Stimulated activated CD4-positive, alpha-beta T cell treated with anti-CD3 and anti-CD28 coated beads, Interleukin-2, amount 100 ng/mL, for 4 hours (primary cell): ENCODE measurements around the gene SHE.
"Not testable (repeated sequence)": the region's sequence is repeated elsewhere in the genome, so short reads cannot be mapped to it uniquely, and the experiment has no call there.

Source experiments
- DNase-seq: peaks from one replicate; pipeline ENCODE4 v3.0.0-alpha.2; 2020; ENCODE audit warnings: low read depth

Gene SHE

DNA sequence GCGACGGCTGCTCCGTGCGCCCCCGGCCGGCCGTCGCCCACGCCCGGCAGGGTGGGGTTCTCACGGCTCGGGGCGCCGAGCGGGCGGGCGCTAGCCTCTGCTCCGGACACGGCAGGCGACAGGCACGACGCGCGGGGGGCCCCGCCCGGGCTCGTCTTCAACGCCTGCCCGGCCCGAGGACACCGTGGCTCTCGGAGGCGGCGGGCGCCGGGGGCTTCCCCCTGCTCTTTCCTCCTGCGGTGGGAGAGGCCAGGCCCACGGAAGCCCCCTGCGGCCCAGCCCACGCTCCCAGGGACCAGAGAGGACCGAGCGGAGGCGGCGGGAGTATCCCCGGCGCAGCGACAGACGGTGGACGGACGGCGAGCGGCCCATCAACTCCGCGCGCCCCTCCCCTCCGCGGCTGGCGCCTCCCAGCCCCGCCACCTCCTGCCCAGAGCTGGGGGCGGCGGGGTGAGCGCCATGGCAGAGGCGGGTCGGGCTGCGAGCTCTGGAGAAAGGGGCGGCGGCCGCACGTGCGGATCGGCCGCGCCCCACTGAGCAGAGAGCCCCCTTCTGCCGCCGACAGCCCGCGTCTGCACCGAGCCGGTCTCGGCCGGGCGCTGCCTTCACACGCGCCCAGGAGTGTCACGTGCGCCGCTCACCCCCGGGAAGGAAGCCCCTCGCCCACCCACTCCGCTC lies at the start of gene SHE, which contains the start of gene TDRD10:
SHE (minus strand) TSS at position 347 of the 678 bp plus-strand sequence. CDS start 386 bp downstream, outside the sequence.
TDRD10 (plus strand) TSS at position 154 of the 678 bp plus-strand sequence. CDS start 4,685 bp downstream, outside the sequence.
- no peak for DNase-seq

DNA sequence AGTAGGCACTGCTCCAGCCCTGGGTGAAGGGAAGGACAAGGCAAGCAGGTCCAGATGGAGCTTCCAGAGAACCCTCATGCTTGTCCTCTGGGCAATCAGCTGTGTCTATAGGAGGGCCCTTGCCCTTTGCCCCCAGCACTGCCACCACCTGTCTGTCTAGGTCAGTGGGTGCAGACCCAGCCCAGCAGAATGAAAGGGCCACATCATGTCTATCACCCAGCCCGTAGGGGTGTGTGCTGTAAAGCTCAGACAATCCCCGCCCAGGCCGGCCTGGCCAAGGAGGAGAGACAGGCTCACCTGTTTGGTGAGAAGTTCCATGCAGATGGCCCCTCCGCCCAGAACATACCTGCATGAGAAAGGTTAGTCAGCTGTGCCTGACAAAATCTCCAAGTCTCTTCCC lies 49.3 kb upstream of the SHE start:
- DNase-seq = no peak

DNA sequence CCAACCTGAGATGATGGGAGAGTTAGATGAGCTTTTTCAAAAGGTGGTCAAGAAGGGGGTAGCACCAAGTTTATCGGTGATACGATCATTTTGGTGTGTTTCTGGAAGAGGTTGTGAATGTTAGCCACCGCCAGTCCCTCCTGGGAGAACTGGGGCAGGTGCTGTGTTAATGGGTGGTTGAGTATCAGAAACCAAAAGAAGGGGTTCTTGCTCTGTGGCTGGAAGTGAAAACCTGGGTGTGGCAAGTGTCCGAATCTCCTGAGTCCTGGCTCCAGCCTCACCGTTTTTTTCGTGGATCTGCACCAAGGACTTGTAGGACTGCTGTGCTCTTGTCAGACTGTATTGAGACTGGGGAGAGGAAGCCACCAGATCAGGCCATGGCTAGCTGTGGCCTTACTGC lies 48.4 kb upstream of the SHE start:
- DNase-seq = no peak

DNA sequence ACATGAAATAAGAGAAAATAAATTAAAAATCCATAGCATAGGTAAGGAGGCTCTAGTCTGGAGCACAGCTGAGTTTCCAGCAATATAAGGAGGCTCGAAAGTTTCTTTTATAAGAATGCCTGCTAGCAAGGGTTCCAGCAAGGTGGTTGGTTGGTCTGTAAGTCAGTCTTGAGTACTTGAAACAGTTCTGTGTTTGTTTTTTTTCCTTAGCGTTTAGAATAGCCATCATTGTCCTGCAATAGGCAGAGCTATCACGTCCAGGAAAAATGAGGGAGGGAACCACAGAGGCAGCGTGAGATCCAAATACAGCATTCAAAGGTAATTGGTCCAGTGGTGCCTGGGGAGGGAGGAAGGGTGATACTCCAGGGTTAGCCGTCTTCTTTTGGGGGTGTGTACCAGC lies 47.9 kb upstream of the SHE start:
- no peak for DNase-seq

- DNase-seq = no peak
These were observed 47.1 kb upstream of the SHE start for GRCh38 chr1:154549202-154549770.

GRCh38 chr1:154548028-154548427 lies 45.8 kb upstream of the SHE start:
- no peak for DNase-seq

GRCh38 chr1:154547105-154547732 lies 45.0 kb upstream of the SHE start:
- no peak for DNase-seq

DNA sequence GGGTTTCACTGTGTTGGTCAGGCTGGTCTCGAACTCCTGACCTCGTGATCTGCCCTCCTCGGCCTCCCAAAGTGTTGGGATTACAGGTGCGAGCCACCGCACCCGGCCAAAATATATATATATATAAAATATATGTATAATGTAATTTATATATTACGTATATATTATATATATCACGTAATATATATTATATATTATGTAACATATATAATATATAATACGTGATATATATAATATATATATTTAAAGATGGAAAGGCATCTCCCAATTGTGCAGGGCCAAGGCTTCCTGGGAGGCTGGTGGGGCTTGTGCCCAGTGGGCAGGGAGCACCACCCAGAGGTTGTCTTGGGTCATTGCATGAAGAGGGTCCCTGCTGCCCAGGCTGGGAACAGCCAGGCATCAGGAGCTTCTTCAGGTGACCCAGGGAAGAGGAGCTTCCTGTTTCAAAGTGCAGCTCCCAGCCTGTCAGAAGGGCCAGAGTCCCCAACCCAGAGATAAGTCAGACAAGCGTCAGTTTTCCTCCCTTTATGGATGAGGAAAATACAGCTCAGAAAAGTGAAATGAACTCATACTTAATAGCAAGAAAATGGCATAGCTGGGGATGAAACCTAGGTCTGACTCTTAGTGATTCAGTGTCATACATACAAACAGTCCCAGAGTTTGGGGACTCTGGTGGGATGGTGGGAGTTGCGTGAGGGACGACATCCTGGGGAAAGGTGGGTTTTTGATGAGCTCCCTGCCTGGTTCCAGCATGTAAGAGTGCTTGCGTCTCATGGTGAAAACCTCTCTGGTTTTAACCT lies 44.3 kb upstream of the SHE start:
- no peak for DNase-seq

DNA sequence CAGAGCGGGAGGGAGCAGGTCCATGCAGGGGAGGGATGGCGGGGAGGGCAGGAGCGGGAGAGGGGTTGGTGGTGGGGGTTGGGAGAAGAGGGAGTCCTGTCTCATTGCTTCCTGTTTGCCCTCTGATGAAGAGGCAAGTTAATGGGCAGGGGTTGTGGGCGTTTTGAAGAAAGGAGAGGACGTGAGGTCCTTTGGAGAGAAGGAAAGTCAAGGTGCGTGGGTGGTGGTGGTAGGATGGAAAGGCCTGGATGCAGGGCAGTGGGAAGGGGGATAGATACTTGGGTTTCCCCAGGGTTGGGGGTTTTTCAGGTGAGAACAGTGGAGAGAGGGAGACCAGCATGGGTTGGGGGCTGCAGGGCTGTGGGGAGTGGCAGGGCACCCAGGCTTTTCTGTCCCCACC lies 39.0 kb upstream of the SHE start:
- DNase-seq = no peak

DNA sequence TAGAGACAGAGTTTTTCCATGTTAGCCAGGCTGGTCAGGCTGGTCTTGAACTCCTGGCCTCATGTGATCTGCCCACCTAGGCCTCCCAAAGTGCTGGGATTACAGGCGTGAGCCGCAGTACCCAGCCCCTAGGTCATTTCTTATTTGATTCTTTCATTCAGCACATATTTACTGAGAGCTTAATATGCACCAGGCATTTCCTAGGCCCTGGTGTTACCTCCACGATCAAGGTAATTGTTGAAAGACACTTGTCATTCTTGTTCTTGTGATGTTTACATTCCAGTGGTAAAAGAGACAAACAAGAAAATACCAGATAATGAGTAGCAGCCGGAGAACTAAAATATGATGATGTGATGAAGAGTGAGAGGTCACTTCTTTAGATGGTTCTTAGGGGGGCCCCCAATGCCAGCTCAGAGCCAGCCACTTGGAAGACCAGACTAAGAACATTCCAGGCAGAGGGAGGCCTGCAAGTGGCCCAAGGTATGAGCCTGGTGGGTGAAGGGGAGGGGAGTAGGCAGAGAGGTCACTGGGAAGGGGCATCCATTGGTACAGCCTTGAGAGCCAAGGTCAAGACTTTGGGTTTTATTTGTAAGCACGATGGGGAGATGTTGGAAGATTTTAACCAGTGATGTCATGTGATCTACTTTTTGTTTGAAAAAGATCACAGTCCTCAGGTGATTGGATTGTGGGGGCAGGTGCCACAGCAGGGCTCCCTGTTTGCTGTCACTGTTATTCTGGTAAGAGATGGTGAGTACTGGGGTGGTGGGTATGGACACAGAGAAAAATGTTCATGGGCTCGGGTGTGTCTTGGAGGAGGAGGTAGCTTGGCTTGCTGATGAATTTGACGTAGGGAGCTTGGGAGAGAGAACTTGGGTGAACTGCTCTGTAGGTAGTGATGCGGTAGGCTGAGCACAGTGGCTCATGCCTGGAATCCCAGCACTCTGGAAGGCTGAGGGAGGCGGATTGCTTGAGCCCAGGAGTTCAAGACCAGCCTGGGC lies 37.6 kb upstream of the SHE start:
- DNase-seq = no peak

GRCh38 chr1:154536570-154536969 lies 34.4 kb upstream of the SHE start:
- no peak for DNase-seq

- no peak for DNase-seq
These were observed 32.0 kb upstream of the SHE start for GRCh38 chr1:154533952-154534844.

DNA sequence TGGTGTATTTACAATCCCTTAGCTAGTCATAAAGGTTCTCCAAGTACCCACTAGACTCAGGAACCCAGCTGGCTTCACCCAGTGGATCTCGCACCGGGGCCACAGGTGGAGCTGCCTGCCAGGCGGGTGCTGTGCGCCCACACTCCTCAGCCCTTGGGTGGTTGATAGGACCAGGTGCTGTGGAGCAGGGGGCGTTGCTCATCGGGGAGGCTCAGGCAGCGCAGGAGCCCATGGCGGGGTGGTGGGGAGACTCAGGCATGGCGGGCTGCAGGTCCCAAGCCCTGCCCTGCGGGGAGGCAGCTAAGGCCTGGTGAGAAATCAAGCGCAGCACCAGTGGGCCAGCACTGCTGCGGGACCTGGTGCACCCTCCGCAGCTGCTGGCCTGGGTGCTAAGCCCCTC lies 29.7 kb upstream of the SHE start:
- not testable (repeated sequence) for DNase-seq

- DNase-seq = no peak
These were observed 27.1 kb upstream of the SHE start for GRCh38 chr1:154529308-154529707.

DNA sequence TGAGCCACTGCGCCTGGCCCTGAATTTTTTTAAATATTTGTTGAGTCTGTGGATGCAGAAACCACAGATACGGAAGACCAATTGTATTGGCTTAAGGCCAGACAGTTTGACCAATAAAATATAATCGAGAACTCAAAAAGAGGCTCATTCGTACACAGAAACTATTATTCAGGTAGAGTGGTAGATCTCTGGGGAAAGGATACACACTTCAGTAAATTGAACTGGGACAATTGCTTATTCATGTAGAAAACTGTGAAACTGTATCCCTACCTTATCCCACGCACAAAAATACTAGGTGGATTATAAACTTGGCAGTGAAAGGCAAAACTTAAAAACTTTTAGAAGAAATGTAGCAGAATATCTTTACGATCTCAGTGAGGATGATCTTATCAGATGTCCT lies 25.0 kb upstream of the SHE start:
- no peak for DNase-seq

DNA sequence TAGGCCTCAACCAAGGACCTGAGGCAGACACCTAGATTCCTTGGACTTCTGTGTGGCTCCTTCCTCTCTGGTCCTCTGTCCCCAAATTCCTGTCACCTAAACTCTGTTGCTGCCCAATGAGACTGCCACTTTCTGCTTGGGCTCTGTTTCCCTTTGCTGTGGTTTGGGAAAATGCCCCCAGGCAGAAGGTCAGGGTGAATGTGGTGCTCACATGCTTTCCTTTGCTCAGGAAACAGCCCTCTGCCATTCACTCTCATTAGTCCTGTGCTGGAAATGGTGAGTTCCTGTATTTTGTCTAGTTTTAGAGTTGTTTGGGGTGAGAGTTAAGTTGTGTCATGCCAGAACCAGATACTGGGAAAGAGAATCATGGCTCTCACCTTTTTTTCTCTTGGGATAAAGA lies 22.7 kb upstream of the SHE start:
- DNase-seq = no peak

DNA sequence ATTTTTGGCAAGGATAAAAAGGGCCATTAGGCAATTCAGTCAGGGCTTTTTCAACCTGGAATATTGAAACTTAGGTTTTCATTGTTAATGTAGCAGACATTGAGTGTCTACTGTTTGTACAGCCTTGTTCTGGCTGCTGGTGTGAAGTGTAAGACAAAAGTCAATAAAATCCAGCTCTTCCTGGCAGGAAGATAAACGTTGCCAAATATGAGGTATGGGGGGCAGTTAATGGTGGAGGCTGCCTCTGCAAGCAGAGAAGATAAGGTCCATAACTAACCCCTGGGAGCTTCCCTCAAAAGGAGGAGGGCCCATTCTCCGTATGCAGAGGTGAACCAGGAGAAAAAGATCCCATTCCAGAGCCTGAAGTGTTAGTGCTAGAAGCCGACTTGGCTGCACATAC lies 19.5 kb upstream of the SHE start:
- no peak for DNase-seq

- no peak for DNase-seq
These were observed 18.1 kb upstream of the SHE start for GRCh38 chr1:154520333-154520732.

GRCh38 chr1:154519591-154519991 lies 17.4 kb upstream of the SHE start:
- no peak for DNase-seq

DNA sequence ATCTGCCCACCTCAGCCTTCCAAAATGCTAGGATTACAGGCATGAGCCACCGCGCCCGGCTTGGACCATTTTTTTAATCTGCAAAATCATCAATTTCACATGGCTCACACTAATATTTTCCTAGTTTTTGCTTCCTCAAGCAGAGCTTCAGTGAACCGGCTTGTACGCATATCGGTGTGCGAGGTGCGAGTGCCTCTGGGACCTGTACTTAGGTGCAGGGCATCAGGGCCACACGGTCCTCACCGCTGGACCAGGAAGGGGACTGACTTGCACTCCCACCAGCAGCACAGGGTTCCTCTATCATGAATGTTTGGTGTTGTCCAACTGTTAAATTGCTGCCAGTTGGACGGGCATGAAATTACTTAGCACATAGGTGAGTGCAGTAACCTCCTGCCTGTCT lies 15.4 kb upstream of the SHE start:
- DNase-seq = no peak
